Lung (tissue), 12 donors: ENCODE measurements around the gene COL4A4. TPM values are rescaled to one million over a fixed set of nuclear protein-coding genes. Genes with fewer than 3 reads are reported as not detected.

Source experiments
- ATAC-seq: fragments of 200-7000 bp; cut with Tn5 transposase; one replicate; pipeline ENCODE4 v1.9.1; 2020; ENCODE audit warnings: moderate number of reproducible peaks; ENCODE audit not compliant: insufficient read depth, low FRiP score
- DNase-seq, 3 donors: peaks; one replicate each; pipeline ENCODE4 v3.0.0-alpha.2; 2013 to 2017
- H3K27ac ChIP-seq, 2 donors: one replicate each; pipeline ENCODE4 v1.5.1; 2013; ENCODE audit warnings: mild to moderate bottlenecking in 2 of 2, moderate library complexity in 2 of 2, control low read depth in 1 of 2, inconsistent platforms in 1 of 2, low read depth in 1 of 2, low read length in 1 of 2
- H3K27me3 ChIP-seq, 3 donors: one replicate each; pipeline ENCODE4 v1.5.1; 2013; ENCODE audit warnings: low read length in 2 of 3; ENCODE audit not compliant: control insufficient read depth in 3 of 3, insufficient read depth in 3 of 3
- H3K36me3 ChIP-seq, 4 donors: one replicate each; pipeline ENCODE4 v1.5.1; 2013; ENCODE audit warnings: low read length in 4 of 4, mild to moderate bottlenecking in 1 of 4, moderate library complexity in 1 of 4; ENCODE audit not compliant: control insufficient read depth in 4 of 4, insufficient read depth in 4 of 4
- H3K4me1 ChIP-seq, 5 donors: one replicate each; pipeline ENCODE4 v1.5.1; 2013; ENCODE audit warnings: low read length in 5 of 5, mild to moderate bottlenecking in 2 of 5, moderate library complexity in 1 of 5; ENCODE audit not compliant: control insufficient read depth in 5 of 5, insufficient read depth in 5 of 5
- H3K4me3 ChIP-seq: one replicate; pipeline ENCODE4 v1.5.1; 2013; ENCODE audit warnings: mild to moderate bottlenecking, control low read depth, moderate library complexity
- H3K9ac ChIP-seq, 2 donors: one replicate each; pipeline ENCODE4 v1.5.1; 2013; ENCODE audit warnings: low read length in 2 of 2, control low read depth in 1 of 2; ENCODE audit not compliant: insufficient read depth in 1 of 2
- H3K9me3 ChIP-seq, 4 donors: one replicate each; pipeline ENCODE4 v1.5.1; 2013; ENCODE audit warnings: low read length in 3 of 4, mild to moderate bottlenecking in 1 of 4, moderate library complexity in 1 of 4; ENCODE audit not compliant: control insufficient read depth in 4 of 4, insufficient read depth in 3 of 4
- WGBS, 2 donors: extraction: QIAGEN DNeasy Blood & Tissue Kit; methylation state at CpG; one replicate each; pipeline ENCODE4 v1.1.7; 2013; 5-methylcytosine and 5-hydroxymethylcytosine counted together
- polyA plus RNA-seq, 2 donors: library from polyadenylated mRNA; stranded (reverse); fragments of 200-250 nt; gene quantifications; one replicate each; pipeline ENCODE4 v1.2.1, GENCODE V29; 2013
- total RNA-seq, 2 donors: library from RNA; depleted of rRNA in 1 of 2; stranded (reverse); fragments of >200 nt in 1 of 2; gene quantifications; one replicate each; pipeline ENCODE4 v1.2.1, GENCODE V29; 2014 to 2021
- TF ChIP-seq, protein P1 (sequence below): IDR thresholded peaks from 2 replicates; pipeline ENCODE4 v1.5.1; 2012; ENCODE audit warnings: mild to moderate bottlenecking; ENCODE audit errors: control extremely low read depth, extremely low read depth
- donor health status: control.
- donor health status: control.
- donor health status: Bipolar disorder and iron deficiency.
- donor health status: healthy.
- donor health status: DM: yes; HTN: yes; CAD: no.

The COL4A4 gene
- total and polyA plus RNA-seq, 4 donors: 2.7 to 20.1 (median 9.8) TPM

DNA sequence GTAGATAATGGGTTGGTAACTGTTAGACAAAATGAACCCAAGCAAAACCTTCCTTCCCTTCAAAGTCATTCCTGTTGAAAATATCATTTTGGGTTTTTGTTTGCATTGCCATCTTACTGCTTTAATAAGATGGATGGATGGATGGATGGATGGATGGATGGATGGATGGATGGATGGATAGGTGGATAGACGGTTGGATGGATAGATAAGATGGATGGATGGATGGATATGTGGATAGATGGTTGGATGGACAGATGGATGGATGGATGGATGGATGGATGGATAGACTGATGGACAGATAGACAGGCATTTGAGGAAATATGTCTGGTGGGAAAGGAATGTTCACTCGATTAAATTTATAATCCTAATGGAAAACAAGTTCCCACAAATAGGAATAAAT, 133.2 kb downstream of the COL4A4 start:
- DNase-seq (no peak), ATAC-seq (no peak)
- H3K36me3 ChIP-seq: no peaks in the 10 kb centered on the region
- H3K4me1 ChIP-seq: peaks cover 0 to 13% (median 2%) of the 10 kb centered on the region in 5 donors
- H3K27me3 ChIP-seq: no peaks in the 10 kb centered on the region
- H3K9me3 ChIP-seq: no peaks in the 10 kb centered on the region
- no peak overlapping the region for H3K27ac ChIP-seq
- H3K9ac ChIP-seq: no peak overlapping the region
- TF ChIP-seq, protein P1, sequence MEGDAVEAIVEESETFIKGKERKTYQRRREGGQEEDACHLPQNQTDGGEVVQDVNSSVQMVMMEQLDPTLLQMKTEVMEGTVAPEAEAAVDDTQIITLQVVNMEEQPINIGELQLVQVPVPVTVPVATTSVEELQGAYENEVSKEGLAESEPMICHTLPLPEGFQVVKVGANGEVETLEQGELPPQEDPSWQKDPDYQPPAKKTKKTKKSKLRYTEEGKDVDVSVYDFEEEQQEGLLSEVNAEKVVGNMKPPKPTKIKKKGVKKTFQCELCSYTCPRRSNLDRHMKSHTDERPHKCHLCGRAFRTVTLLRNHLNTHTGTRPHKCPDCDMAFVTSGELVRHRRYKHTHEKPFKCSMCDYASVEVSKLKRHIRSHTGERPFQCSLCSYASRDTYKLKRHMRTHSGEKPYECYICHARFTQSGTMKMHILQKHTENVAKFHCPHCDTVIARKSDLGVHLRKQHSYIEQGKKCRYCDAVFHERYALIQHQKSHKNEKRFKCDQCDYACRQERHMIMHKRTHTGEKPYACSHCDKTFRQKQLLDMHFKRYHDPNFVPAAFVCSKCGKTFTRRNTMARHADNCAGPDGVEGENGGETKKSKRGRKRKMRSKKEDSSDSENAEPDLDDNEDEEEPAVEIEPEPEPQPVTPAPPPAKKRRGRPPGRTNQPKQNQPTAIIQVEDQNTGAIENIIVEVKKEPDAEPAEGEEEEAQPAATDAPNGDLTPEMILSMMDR: no peak
- WGBS, 2 donors: 88 to 89% methylated on average over 2 of the region's 2 CpGs
- H3K4me3 ChIP-seq: no peak overlapping the region

DNA sequence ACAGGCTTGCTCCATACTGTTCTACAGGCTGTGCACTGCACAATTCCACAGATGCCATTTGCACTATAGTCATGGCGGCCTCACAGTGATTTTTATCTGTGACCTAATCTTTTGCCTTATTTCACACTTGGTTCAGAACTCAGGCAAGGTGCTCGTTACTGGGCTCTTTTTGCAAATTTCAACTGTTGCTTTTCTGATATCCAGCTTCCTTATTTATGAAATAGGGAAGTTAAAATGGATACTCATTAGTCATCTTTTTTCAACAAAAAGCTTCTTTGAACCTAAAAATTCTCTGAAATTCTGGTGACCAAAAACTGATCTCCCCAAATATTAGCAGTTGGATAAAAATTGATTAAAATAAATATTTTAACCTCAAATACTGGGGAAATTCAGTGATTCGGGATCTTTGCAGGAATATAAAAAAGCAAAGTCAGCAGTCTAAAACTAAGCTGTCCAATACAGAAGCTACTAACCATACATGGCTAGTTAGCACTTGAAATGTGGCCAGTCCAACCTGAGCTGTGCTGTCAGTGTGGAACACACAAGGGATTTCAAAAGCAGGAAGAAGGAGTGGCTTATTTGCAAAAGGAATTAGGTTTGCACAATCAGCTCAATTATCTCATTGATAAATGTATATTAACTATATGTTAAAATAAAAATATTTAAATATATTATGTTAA, 134.4 kb downstream of the COL4A4 start:
- no peak overlapping the region for H3K4me3 ChIP-seq

DNA sequence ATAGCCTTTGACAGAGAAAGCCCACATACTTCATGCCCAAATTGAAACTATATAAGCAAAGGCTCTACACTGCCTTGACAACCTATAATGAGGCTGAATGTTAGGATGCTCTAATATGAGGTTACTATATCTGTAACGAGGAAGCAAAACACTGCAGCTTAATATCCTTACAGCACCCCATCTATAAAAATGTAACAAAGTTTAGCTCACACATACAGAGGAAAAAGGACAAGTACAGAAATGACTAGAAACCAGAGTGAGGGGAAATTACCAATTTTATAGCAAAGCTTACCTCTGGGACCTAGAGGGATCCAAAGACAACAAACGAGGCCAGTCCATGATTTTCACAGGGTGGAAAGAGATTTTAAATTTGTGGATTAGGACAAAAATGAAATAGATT, 138.5 kb downstream of the COL4A4 start:
- no peak overlapping the region for H3K4me3 ChIP-seq
- TF ChIP-seq, protein P1: no peak
- H3K36me3 ChIP-seq: peaks cover 0 to 2% (median 0%) of the 10 kb centered on the region in 4 donors
- H3K9ac ChIP-seq: no peak overlapping the region
- no peak for ATAC-seq
- DNase-seq: no peak
- no peaks in the 10 kb centered on the region for H3K4me1 ChIP-seq
- no peak overlapping the region for H3K27ac ChIP-seq
- WGBS, 2 donors: 84 to 88% methylated on average over 2 of the region's 2 CpGs
- no peaks in the 10 kb centered on the region for H3K27me3 ChIP-seq
- H3K9me3 ChIP-seq: no peaks in the 10 kb centered on the region

More for the DNA sequence above, 134.4 kb downstream of the COL4A4 start:
- H3K4me1 ChIP-seq: peaks cover 0 to 9% (median 0%) of the 10 kb centered on the region in 5 donors
- ATAC-seq: peak; percentile 19
- no peaks in the 10 kb centered on the region for H3K36me3 ChIP-seq
- H3K9ac ChIP-seq: no peak overlapping the region
- TF ChIP-seq, protein P1: no peak
- 56 to 79% methylated on average over 3 of the region's 3 CpGs for WGBS, 2 donors
- H3K27me3 ChIP-seq: no peaks in the 10 kb centered on the region
- H3K9me3 ChIP-seq: no peaks in the 10 kb centered on the region
- no peak for DNase-seq
- H3K27ac ChIP-seq: no peak overlapping the region
